ENCODE results near the gene PCID2.

The PCID2 gene

DNA sequence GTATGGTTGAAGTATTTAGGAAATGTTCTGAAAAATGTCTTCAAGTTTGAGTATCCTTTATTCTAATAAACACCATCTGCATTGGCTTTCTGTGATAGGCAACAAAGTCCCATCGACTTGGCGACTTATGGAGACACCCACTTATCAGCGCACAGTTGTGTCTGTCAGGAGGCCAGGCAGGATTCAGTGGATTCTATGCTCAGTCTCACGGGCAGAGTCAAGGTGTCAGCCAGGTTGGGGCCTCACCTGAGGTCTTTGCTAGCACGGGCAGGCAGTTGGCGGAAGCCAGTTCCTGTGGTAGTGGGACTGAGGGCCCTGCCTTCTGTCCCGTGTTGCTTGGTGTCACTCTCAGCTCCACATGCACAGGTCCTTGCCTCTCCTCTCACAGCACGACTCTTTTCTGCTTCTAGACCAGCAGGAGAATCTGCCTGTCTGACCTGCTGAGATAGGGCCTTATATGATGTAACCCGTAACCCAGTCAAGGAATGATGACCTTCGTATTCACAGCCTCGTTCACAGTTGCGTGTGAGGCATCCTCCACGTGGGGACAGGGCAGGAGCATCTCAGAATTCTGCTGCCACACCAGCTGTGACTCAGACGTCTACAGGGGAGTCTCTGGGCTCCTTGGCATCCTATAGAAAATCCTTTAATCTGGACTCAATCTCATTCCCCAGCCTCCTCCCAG lies 10.9 kb upstream of the PCID2 start:
- DNase-seq (ENCODE audit: low spot score) = no peak

DNA sequence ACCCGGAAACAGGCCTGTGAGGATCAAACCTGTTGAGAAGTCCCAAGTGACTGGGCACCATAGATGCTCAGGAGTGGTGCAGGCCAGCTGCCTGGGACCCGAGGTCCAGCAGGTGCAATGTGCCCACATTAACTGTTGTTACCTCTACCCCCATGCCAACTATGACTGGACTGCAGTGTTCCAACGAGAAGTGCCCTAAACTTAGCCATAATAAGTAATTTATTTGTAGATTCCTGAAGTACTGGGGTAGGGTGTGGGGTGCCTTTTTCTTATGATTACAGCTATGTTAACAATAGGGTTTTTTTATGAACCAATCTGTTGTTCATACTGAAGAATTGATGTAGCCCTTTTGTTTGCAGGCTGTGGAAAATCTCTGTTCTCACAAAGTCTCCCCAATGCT lies 10.1 kb upstream of the PCID2 start:
- no peak for DNase-seq (ENCODE audit: low spot score)

DNA sequence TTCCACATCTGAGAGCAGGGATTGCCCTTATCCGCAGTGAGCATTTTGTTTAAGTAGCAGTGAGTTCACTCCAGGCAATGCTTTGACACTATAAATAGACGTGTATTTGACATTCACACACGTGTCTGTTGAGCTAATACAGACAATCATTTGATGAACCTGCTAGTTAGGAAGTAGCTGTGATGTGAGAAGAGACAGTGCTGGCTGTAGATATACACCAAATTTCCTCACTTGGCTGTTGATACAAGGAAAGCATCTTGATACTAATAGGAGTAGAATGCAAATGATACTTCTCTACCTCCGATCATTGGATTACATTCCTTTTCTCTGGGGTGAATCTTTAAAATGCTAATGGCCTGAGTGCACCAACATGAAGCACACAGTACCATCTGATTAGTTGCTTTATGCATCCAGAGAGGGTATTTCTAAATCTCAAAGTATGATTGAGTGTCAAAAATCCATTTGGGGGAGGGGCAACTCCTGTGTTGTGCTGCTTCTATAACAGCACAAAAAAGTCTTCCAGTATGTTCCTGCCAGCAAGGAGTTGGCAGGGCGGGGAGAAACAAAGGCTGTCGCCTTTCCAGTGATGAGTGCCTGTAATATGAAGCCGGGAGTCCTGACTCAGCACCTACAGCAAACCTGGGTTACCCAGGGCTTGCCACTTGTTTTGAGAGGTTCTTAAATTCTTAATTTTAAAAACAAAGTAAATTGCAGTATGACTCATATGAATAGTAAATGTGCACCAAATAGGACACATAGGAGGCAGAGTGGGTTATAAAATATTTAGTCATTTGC lies 8.0 kb upstream of the PCID2 start:
- DNase-seq (ENCODE audit: low spot score) = peak; percentile 54

DNA sequence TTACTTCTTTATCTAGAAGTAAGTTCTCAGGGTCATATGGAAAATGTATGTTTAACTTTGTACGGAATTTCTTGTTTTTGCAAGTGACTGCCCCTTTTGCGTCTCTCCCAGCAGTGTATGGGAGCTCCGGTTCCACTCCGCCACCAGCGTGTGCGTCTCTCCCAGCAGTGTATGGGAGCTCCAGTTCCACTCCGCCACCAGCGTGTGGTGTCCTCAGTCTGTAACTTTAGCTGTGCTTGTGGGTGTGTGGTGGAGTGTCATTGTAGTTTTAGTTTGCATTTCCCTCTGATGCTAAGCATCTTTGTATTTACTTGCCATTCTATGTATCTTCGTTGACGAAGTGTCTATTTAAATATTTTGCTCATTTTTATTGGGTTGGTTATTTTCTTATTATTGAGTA lies 3.3 kb upstream of the PCID2 start:
- peak; percentile 38 for DNase-seq (ENCODE audit: low spot score)

DNA sequence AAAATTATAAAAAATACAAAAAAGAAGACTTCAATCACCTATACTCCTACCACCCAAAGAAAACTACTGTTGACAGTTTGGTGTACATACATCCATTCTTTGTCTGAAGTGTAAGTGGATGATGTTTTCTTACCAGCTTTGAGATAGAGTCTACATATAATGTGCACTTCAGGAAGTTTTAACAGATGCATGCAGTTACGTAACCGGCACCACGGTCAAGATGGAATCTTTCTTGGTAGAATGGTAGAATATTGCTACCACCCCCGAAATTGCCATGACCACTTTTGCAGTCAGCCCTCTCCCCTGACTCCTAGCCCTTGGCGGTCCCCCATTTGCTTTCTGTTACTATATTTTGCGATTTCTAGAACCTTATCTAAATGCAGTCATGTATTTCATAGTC lies 2.4 kb upstream of the PCID2 start:
- no peak for DNase-seq (ENCODE audit: low spot score)

DNA sequence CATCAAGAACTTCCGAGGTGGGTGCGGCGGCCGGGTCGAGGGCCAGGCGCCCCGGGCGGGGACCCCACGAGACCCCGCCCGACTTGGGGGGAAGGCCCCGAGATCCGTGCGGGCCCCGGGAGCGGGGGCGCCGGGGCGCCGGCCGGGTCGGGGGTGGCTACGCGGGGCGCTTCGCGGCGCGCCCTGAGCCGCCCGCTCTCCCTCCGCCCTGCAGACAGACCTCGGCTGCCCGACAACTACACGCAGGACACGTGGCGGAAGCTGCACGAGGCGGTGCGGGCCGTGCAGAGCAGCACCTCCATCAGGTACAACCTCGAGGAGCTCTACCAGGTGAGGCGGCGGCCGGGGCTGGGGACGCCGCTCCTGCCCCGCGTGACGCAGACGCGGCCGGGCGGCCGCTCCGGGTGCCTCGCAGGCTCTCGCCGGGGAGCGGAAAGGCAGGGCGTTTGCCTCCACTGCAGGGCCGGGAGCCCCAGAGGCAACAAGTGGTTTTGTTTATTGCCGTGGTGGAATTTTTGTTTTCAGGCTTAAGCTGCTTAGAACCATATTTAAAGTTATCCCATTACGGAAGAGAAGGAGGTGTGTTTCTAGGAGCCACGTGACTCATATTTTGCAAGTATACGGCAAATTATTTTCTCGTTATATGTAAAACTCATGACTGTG lies 1.4 kb upstream of the PCID2 start:
- peak; percentile 79 for DNase-seq (ENCODE audit: low spot score)

DNA sequence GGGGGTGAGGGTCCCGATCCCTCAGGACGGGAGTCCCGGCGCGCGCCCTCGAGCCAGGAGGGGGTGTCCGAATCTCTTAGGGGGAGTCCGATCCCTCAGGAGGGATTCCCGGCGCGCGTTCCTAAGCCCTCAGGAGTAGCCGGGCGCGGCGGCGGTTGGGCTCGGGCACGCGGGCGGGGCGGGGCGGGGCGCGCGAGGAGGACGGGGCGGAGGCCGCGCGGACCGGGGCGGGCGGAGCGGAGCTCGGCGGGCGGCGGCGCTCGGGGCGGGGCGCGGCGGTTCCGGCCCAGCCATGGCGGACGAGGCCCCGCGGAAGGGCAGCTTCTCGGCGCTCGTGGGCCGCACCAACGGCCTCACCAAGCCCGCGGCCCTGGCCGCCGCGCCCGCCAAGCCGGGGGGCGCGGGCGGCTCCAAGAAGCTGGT lies 878 bp upstream of the PCID2 start, which contains the start of gene CUL4A:
TSS of gene CUL4A (plus strand) at position 278 of the 423 bp plus-strand sequence. CDS start at position 293, 15 bp downstream.
- peak; percentile 76 for DNase-seq (ENCODE audit: low spot score)

DNA sequence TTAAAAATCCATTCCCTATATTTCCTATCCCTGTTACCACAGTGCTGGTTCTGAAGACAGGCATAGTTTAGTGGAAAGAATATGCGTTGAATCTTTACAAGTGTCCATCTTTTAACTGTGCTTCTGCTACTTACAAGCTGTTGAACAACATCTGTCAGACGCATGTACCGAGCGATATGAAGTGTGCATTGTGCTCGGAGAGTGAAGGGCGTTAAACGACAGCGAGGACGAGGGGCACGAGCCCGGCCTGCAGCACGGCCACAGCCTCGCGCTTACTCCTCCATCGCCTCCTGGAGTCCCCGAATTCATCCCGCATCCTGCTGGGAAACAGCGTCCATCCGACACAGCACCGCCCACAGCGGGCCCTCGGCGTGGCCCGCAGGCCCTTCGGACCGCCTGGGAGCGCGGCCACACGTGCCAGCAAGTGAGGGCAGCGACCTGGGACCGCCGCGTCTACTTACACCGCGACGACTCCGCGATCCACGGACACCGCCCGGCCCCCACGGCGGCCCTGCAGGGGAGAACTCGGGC lies 514 bp downstream of the PCID2 start:
- peak; percentile 65 for DNase-seq (ENCODE audit: low spot score)

DNA sequence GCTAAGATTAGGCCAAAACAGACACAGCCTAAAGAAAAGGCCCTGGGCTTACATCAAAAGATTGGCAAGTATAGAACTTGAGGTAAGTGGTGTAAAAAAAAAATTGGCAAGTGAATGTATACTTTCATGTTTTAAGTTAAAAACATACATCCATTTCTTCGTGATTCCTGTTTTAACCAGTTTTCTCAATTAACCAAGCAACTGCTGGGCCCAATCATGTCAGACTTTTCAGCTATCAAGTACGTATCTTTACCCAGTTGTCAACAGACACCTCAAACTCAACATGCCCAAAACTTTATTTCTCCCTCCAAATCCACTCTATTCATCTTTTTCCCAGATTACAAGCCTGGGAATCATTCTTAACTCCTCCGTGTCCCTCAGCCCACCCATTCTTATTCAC lies 1.0 kb downstream of the PCID2 start:
- DNase-seq (ENCODE audit: low spot score) = no peak

DNA sequence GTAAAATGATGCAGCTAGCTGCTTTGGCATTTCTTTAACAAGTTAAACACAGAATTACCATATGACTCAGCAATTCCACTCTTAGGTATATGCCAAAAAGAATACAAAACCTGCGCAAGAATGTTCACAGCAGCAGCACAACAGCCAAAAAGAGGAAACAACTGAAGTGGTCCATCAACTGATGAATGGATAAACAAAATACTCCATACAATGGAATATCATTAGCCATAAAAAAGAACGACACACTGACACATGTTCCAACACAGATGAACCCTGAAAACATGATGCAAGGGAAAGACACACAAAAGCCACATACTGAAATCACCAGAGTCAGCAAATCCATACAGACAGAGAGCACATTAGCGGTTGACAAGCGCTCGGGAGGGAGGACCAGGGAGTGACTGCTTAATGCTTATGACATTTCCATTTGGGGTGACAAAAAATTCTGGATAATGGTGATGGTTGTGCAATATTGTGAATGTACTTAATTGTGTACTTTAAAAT lies 3.0 kb downstream of the PCID2 start:
- DNase-seq (ENCODE audit: low spot score) = no peak

DNA sequence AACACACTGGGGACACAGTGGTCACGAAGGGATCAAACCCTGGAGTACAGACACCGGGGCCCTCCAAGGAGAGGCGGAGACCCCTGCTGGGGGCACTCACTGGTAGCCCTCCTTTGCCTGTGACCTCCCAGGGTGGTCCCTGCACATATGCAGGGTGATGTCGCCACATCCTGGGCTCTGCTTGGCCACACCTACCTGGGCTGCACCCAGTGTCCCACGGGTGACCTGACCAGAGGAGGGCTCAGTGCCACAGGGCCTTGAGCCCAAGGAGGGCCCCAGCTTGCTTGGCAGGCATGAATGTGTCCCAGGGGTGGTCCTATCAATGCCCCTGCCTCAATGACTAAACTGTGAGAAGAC lies 4.1 kb downstream of the PCID2 start:
- DNase-seq (ENCODE audit: low spot score) = no peak

DNA sequence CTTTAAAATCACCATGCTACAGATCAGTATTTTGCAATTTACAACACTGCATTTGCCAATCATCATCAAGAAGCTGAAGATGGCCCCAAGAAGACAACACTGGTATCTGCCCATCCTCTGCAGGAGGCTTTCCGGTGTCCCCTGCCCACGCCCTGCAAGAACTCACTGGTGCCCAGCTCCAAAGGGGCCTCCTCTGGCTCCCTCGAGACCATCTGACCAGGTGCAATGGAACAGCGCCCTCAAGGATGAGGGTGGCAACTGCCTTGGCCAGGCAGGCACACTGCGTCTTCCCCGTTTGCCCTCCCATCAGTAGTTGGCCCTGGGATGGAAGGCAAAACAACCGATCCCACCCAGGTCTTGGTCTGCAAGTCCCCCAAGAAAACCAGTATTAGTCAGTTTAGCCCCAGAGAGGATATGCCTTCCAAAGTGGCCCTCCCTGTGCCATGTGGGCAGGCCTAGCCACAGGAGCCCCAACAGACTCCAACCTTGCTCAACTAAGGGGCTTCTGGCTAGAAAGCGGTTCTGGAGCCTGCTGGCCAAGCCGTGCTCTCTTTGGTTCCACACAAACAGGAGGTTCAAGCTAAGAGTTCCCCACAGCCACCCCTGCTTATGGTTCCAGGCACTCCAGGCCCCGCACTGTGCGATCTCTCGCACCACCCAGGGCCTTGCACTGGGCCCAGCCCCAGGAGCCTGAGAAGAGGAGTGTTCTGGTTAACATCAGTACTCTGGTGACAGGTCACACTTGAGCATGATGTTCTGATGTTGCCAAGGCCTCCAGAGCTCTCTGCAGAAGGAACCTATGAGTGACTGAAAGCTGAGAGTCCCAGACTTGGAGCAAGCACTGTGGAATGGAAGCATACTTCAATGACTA lies 4.7 kb downstream of the PCID2 start:
- DNase-seq (ENCODE audit: low spot score) = no peak

DNA sequence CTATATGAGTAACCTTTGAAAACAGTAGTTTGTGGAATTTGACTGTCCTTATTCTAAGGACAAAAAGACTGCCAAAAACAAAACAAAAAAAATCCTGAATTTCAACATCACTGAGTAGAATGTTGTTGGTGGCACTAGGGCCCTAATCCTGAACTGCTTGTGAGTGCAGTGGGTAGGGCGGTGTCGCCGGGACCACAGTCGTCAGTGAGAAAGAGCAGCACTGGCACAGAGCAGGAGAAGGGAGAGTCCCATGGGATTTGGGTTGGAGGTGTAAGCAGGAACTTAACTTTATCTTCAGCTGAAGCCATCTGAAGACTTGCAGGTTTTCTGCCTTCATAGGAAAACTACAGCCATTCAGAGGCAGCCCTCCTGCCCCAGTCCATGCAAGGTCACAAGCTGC lies 5.6 kb downstream of the PCID2 start:
- no peak for DNase-seq (ENCODE audit: low spot score)

DNA sequence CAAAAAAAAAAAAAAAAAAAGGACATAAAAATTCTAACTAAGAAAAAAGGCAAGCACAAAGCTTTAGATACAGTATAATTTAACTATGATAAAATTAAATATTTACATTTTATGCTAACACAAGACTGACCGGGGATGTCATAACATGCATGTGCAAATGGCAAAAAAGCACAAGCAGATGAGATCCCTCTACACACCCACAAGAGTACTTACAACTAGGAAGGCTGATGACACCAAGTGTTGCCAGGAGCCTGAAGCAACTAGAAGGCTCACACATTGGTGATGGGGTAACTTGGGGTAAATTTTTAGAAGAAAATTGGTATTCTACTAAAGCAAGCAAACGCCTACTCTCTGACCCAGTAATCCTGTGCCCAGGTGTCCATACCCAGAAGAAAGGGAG lies 6.7 kb downstream of the PCID2 start:
- DNase-seq (ENCODE audit: low spot score) = no peak

DNA sequence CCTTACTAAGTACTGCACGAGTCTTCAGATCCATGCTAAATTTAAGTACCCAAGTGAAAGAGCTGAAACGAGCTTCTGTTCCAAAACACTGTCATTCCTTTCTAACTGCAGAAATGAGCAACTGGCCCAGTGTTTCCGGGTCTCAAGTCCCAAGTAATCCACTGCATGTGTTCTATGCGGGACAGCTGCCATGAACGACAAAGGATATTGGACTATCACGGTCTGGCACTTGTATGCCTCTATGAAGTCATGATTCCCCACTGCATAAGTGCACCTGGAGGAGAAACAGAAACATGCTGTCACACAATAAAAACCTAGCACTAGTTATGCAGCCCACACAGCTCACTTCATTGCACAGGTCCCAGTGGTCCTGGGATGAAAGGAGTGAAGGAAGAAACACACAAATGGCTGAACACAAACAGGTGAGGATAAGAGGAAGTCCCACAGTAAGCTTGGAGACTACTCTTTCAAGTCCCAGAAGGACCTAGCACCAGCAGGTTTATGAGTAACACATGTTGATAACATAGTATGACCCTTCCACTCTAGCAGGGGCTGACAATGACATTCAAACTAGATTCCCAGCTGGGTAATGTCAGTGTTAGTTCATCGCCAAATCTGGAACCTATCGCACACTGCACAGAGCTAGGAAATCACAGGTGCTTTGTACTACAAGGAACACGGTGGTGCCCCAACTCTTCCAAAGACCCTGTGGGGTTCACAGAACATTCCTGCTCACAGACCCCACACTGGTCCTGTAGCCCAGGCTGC lies 11.3 kb downstream of the PCID2 start:
- no peak for DNase-seq (ENCODE audit: low spot score)

DNA sequence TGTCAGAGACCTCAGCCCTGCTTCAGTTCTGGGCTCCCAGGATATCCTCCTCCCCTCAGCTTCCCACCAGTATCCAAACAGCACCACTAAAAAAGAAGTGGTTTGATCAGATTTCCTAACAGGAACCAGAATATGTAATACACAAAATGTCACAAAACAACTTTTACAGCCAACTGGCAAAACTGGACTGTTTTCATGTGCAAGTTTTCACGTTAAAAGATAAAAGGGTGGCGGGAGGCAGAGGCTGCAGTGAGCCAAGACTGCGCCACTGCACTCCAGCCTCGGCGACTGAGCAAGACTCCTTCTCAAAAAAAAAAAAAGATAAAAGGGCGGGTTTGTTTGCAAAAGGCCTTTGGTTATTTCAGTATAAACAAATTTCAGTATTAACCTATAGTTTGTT lies 13.1 kb downstream of the PCID2 start:
- no peak for DNase-seq (ENCODE audit: low spot score)

DNA sequence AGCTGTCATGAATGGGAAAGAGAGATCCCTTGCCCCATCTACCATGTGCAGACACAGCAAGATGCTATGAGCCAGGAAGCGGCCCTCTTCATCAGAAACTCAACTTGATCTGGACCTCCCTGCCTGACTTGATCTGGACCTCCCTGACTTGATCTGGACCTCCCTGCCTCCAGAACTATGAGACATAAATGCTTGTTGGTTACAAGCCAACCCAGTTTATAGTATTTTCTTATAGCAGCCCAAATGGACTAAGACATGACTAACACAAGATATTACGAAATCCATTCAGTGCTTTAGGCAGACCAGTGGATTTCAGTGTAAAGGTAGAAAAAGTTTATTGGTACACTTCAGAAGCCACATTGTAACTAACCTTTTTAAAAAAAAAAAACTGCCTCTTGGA lies 15.6 kb downstream of the PCID2 start:
- peak; percentile 39 for DNase-seq (ENCODE audit: low spot score)

DNA sequence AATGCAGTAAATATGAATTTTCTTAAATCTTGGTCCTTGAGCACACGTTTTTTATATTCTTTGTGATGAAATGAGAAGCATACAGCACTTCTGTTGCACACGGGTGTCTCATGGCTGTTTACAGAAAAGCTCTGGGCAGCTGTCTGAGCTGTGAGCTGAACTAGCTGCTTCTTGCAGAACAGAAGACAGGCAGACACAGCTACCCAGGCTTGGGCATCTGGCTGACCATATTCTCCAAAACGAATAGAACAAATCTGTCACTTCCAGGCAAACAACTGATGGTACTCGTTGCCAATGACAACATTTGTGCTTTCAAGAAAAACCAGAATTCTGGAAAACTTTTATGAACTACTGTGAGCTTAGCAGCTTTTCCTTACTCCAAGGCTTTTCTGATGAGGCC lies 16.2 kb downstream of the PCID2 start:
- no peak for DNase-seq (ENCODE audit: low spot score)

DNA sequence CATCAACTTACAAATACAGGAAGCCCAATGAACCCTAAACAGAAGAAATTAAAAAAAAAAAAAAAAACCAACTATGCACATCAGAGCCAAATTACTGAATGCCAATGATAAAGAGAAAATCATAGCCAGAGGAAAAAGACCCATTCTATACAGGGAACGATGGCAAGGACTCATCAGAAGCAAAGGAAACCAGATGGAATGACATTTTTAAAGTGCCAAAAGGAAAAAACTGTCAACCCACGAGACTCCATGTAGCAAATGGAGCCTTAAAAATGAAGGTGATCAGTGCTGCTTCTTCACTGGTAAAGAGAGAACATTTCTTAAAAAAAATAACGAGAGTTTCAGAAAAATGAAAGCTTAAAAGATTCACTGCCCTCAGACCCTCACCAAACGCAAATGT lies 18.3 kb downstream of the PCID2 start:
- DNase-seq (ENCODE audit: low spot score) = no peak

DNA sequence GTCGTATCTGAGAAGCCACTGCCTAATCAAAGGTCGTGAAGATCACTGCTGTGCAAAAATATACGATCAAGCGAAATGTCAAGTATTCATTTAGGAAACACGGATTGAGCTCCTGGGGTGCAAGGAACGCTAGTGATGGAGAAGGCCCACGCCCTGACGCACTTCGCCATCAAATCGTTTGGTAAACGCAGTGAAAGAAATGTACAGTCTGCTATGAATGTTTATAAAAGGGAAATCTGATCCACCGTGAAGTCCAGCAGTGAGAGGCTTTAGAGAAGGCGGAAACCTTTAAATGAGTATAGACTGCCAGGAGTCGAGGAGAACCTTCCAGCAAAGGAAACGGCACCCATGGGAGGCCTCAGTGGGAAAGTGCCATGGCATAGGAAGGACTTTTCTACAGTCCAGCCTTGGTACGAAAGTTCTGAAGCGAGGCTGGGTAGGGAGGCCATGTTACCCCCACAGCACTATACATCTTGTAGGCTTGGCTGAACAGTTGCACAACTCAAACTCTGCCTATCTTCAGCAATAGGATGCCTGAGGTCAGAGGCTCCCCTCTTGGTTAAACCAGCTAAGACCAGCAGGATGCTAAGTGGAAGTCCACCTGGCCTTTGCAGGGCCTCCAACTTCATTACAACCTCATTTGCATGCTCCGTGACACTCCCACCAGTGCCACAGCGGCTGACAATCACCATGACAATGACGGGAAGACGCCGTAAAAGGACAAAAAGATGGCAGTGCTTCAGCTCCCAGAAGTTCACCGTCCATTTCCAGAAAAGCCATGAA lies 20.4 kb downstream of the PCID2 start:
- no peak for DNase-seq (ENCODE audit: low spot score)
